ENCODE results near the gene CNGB1. TPM values are rescaled to one million over a fixed set of nuclear protein-coding genes. Genes with fewer than 3 reads are reported as not detected.

CNGB1 gene
- 0.14 TPM for polyA plus RNA-seq (2013, experiment 1 of 2)
- 0.14 TPM for polyA plus RNA-seq (2013, experiment 2 of 2)

DNA sequence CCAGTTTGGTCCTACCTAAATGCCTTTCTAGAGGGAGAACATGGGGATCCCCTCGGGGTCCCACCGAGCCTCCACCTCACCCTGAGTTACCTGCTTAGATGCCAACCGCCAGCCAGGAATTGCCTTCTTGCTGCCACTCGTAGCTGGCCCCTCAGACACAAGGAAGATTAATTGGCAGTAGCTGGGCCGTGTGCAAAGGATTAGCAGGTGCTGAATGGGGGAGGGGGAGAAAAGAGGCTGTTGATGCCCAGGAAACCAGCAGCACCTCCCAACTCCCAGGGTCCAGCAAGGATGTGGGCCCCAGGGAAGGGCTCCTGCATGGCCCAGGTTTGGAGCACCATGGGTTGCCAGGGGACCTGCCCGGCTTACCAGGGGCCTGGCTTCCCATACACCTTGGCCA is at the start of gene CNGB1:
CNGB1 (minus strand) TSS at position 159 of the 400 bp plus-strand sequence. CDS start 3,842 bp downstream, outside the sequence.
- peak within 1 kb of the TSS; percentile 92 for H3K18ac ChIP-seq (ENCODE audit: low read length)
- H3K9ac ChIP-seq (ENCODE audit: low read depth, low read length, poor library complexity), result no peak within 1 kb of the TSS
- no peaks in the 10 kb centered on the region for H3K9me3 ChIP-seq (replicated peaks in 1 of 2; ENCODE audit: control insufficient read depth in 2 of 2, insufficient read depth in 1 of 2, low read depth in 1 of 2, low read length in 2 of 2)
- DNase-seq (ENCODE audit: low spot score), result no peak
- H3K27me3 ChIP-seq (ENCODE audit: control insufficient read depth in 3 of 3, insufficient read depth in 3 of 3, low read depth in 1 of 3, low read length in 3 of 3), result peaks cover 0 to 20% (median 0%) of the 10 kb centered on the region in 3 experiments
- H3K27ac ChIP-seq (replicated peaks; ENCODE audit: low read length), result no peak within 1 kb of the TSS
- H3K4me2 ChIP-seq (ENCODE audit: insufficient read depth, low read length, poor library complexity, severe bottlenecking), result peak within 1 kb of the TSS; percentile 2
- no peak within 1 kb of the TSS for H2AFZ ChIP-seq (ENCODE audit: low read length)
- peaks cover 2 to 15% of the 10 kb centered on the region in 2 donors for H3K4me1 ChIP-seq (ENCODE audit: control insufficient read depth in 2 of 2, insufficient read depth in 1 of 2, low read depth in 1 of 2, low read length in 2 of 2)
- peak within 1 kb of the TSS; percentile 93 for H3K4ac ChIP-seq (ENCODE audit: low read length)
- H3K36me3 ChIP-seq (replicated peaks in 1 of 2; ENCODE audit: control insufficient read depth in 2 of 2, insufficient read depth in 2 of 2, low read length in 2 of 2), result no peaks in the 10 kb centered on the region
- no peaks in the 10 kb centered on the region for H3K79me1 ChIP-seq (ENCODE audit: low read depth, low read length)
- no CpG with 5 or more reads among the region's 6 CpGs for WGBS, 2 donors (ENCODE audit: extremely low coverage in 2 of 2, insufficient read length in 2 of 2, insufficient replicate concordance in 1 of 2)
- H4K8ac ChIP-seq (ENCODE audit: low read depth, low read length), result peak within 1 kb of the TSS; percentile 82
- no peak within 1 kb of the TSS for H3K4me3 ChIP-seq (ENCODE audit: low read length in 2 of 2)
- peak within 1 kb of the TSS; percentile 90 for H2AK5ac ChIP-seq (ENCODE audit: low read depth, low read length)
- H3K23ac ChIP-seq (ENCODE audit: low read depth, low read length, poor library complexity), result no peak within 1 kb of the TSS
- H2BK12ac ChIP-seq (ENCODE audit: low read length), result peak within 1 kb of the TSS; percentile 90
- peak within 1 kb of the TSS; percentile 90 for H2BK5ac ChIP-seq (ENCODE audit: low read length)
- peak within 1 kb of the TSS; percentile 96 for H2BK15ac ChIP-seq (ENCODE audit: low read length)
- peak within 1 kb of the TSS; percentile 97 for H3K14ac ChIP-seq (ENCODE audit: low read length)
- H4K91ac ChIP-seq (ENCODE audit: low read depth, low read length, poor library complexity), result no peak within 1 kb of the TSS
- peak within 1 kb of the TSS; percentile 81 for H2BK120ac ChIP-seq (ENCODE audit: low read depth, low read length)

- peak overlapping the region in 1 of 2 donors; percentile 48 for H3K4me3 ChIP-seq (ENCODE audit: low read length in 2 of 2)
- DNase-seq (ENCODE audit: low spot score), result no peak
- H2BK15ac ChIP-seq (ENCODE audit: low read length), result no peak overlapping the region
- no peak overlapping the region for H3K9ac ChIP-seq (ENCODE audit: low read depth, low read length, poor library complexity)
- H3K9me3 ChIP-seq (replicated peaks in 1 of 2; ENCODE audit: control insufficient read depth in 2 of 2, insufficient read depth in 1 of 2, low read depth in 1 of 2, low read length in 2 of 2), result no peaks in the 10 kb centered on the region
- H4K8ac ChIP-seq (ENCODE audit: low read depth, low read length), result no peak overlapping the region
- H3K4ac ChIP-seq (ENCODE audit: low read length), result no peak overlapping the region
- H2BK12ac ChIP-seq (ENCODE audit: low read length), result no peak overlapping the region
- H4K91ac ChIP-seq (ENCODE audit: low read depth, low read length, poor library complexity), result no peak overlapping the region
- no peak overlapping the region for H2AFZ ChIP-seq (ENCODE audit: low read length)
- H3K27ac ChIP-seq (replicated peaks; ENCODE audit: low read length), result no peak overlapping the region
- no peak overlapping the region for H3K18ac ChIP-seq (ENCODE audit: low read length)
- H3K79me1 ChIP-seq (ENCODE audit: low read depth, low read length), result no peaks in the 10 kb centered on the region
- H3K27me3 ChIP-seq (ENCODE audit: control insufficient read depth in 3 of 3, insufficient read depth in 3 of 3, low read depth in 1 of 3, low read length in 3 of 3), result peaks cover 0 to 16% (median 14%) of the 10 kb centered on the region in 3 experiments
- no peak overlapping the region for H2AK5ac ChIP-seq (ENCODE audit: low read depth, low read length)
- H3K36me3 ChIP-seq (replicated peaks in 1 of 2; ENCODE audit: control insufficient read depth in 2 of 2, insufficient read depth in 2 of 2, low read length in 2 of 2), result peaks cover 6 to 17% of the 10 kb centered on the region in 2 donors
- H3K4me2 ChIP-seq (ENCODE audit: insufficient read depth, low read length, poor library complexity, severe bottlenecking), result no peak overlapping the region
- peaks cover 2 to 5% of the 10 kb centered on the region in 2 donors for H3K4me1 ChIP-seq (ENCODE audit: control insufficient read depth in 2 of 2, insufficient read depth in 1 of 2, low read depth in 1 of 2, low read length in 2 of 2)
- WGBS, 2 donors (ENCODE audit: extremely low coverage in 2 of 2, insufficient read length in 2 of 2, insufficient replicate concordance in 1 of 2), result no CpG with 5 or more reads among the region's 8 CpGs
- H3K23ac ChIP-seq (ENCODE audit: low read depth, low read length, poor library complexity), result no peak overlapping the region
- no peak overlapping the region for H3K14ac ChIP-seq (ENCODE audit: low read length)
- H2BK120ac ChIP-seq (ENCODE audit: low read depth, low read length), result no peak overlapping the region
- no peak overlapping the region for H2BK5ac ChIP-seq (ENCODE audit: low read length)
Observed at GRCh38 chr16:58019866-58020538, 49.1 kb upstream of the CNGB1 start.

- WGBS, 2 donors (ENCODE audit: extremely low coverage in 2 of 2, insufficient read length in 2 of 2, insufficient replicate concordance in 1 of 2), result no CpG with 5 or more reads among the region's 7 CpGs
- Histone ChIP-seq H4K8ac (ENCODE audit: low read depth, low read length) (no peak overlapping the region), H2AK5ac (ENCODE audit: low read depth, low read length) (no peak overlapping the region), H3K18ac (ENCODE audit: low read length) (no peak overlapping the region), H2BK15ac (ENCODE audit: low read length) (no peak overlapping the region), H2BK120ac (ENCODE audit: low read depth, low read length) (no peak overlapping the region), H2BK5ac (ENCODE audit: low read length) (no peak overlapping the region), H4K91ac (ENCODE audit: low read depth, low read length, poor library complexity) (no peak overlapping the region), H2BK12ac (ENCODE audit: low read length) (no peak overlapping the region), H3K79me1 (ENCODE audit: low read depth, low read length) (no peaks in the 10 kb centered on the region), H3K9me3 (replicated peaks in 1 of 2; ENCODE audit: control insufficient read depth in 2 of 2, insufficient read depth in 1 of 2, low read depth in 1 of 2, low read length in 2 of 2) (no peaks in the 10 kb centered on the region), H3K4me3 (ENCODE audit: low read length in 2 of 2) (no peak overlapping the region), H3K27ac (replicated peaks; ENCODE audit: low read length) (no peak overlapping the region), H2AFZ (ENCODE audit: low read length) (no peak overlapping the region), H3K36me3 (replicated peaks in 1 of 2; ENCODE audit: control insufficient read depth in 2 of 2, insufficient read depth in 2 of 2, low read length in 2 of 2) (peaks cover 6 to 20% of the 10 kb centered on the region in 2 donors), H3K4me1 (ENCODE audit: control insufficient read depth in 2 of 2, insufficient read depth in 1 of 2, low read depth in 1 of 2, low read length in 2 of 2) (no peaks in the 10 kb centered on the region), H3K4ac (ENCODE audit: low read length) (no peak overlapping the region), H3K23ac (ENCODE audit: low read depth, low read length, poor library complexity) (no peak overlapping the region), H3K9ac (ENCODE audit: low read depth, low read length, poor library complexity) (no peak overlapping the region), H3K27me3 (ENCODE audit: control insufficient read depth in 3 of 3, insufficient read depth in 3 of 3, low read depth in 1 of 3, low read length in 3 of 3) (peaks cover 0 to 4% (median 3%) of the 10 kb centered on the region in 3 experiments), H3K4me2 (ENCODE audit: insufficient read depth, low read length, poor library complexity, severe bottlenecking) (no peak overlapping the region), H3K14ac (ENCODE audit: low read length) (peak overlapping the region; percentile 17)
- DNase-seq (ENCODE audit: low spot score), result no peak
Observed at GRCh38 chr16:58018803-58019202, 47.9 kb upstream of the CNGB1 start.

- no peak overlapping the region for H2BK5ac ChIP-seq (ENCODE audit: low read length)
- H2AK5ac ChIP-seq (ENCODE audit: low read depth, low read length), result no peak overlapping the region
- H4K8ac ChIP-seq (ENCODE audit: low read depth, low read length), result no peak overlapping the region
- no peak overlapping the region for H3K23ac ChIP-seq (ENCODE audit: low read depth, low read length, poor library complexity)
- H3K79me1 ChIP-seq (ENCODE audit: low read depth, low read length), result no peaks in the 10 kb centered on the region
- peaks cover 0 to 5% of the 10 kb centered on the region in 2 donors for H3K4me1 ChIP-seq (ENCODE audit: control insufficient read depth in 2 of 2, insufficient read depth in 1 of 2, low read depth in 1 of 2, low read length in 2 of 2)
- H2BK15ac ChIP-seq (ENCODE audit: low read length), result no peak overlapping the region
- H3K9me3 ChIP-seq (replicated peaks in 1 of 2; ENCODE audit: control insufficient read depth in 2 of 2, insufficient read depth in 1 of 2, low read depth in 1 of 2, low read length in 2 of 2), result no peaks in the 10 kb centered on the region
- no peak overlapping the region for H3K18ac ChIP-seq (ENCODE audit: low read length)
- no peak overlapping the region for H3K4me2 ChIP-seq (ENCODE audit: insufficient read depth, low read length, poor library complexity, severe bottlenecking)
- no peak overlapping the region for H2BK12ac ChIP-seq (ENCODE audit: low read length)
- no CpG with 5 or more reads among the region's 12 CpGs for WGBS, 2 donors (ENCODE audit: extremely low coverage in 2 of 2, insufficient read length in 2 of 2, insufficient replicate concordance in 1 of 2)
- H3K36me3 ChIP-seq (replicated peaks in 1 of 2; ENCODE audit: control insufficient read depth in 2 of 2, insufficient read depth in 2 of 2, low read length in 2 of 2), result peaks cover 6 to 38% of the 10 kb centered on the region in 2 donors
- H4K91ac ChIP-seq (ENCODE audit: low read depth, low read length, poor library complexity), result no peak overlapping the region
- no peak overlapping the region for H2AFZ ChIP-seq (ENCODE audit: low read length)
- no peak overlapping the region for H3K4ac ChIP-seq (ENCODE audit: low read length)
- no peak overlapping the region for H3K9ac ChIP-seq (ENCODE audit: low read depth, low read length, poor library complexity)
- DNase-seq (ENCODE audit: low spot score), result no peak
- H3K4me3 ChIP-seq (ENCODE audit: low read length in 2 of 2), result no peak overlapping the region
- H3K27me3 ChIP-seq (ENCODE audit: control insufficient read depth in 3 of 3, insufficient read depth in 3 of 3, low read depth in 1 of 3, low read length in 3 of 3), result no peaks in the 10 kb centered on the region
- H2BK120ac ChIP-seq (ENCODE audit: low read depth, low read length), result no peak overlapping the region
- no peak overlapping the region for H3K27ac ChIP-seq (replicated peaks; ENCODE audit: low read length)
- no peak overlapping the region for H3K14ac ChIP-seq (ENCODE audit: low read length)
Observed at GRCh38 chr16:58016840-58017446, 46.0 kb upstream of the CNGB1 start.
